Osteoblast (primary cell): ENCODE measurements around the gene TROAP. TPM values are rescaled to one million over a fixed set of nuclear protein-coding genes. Genes with fewer than 3 reads are reported as not detected.

Experiments used
- DNase-seq: peaks from one replicate; pipeline ENCODE4 v3.0.0; 2011; ENCODE audit warnings: low spot score, mixed read lengths; ENCODE audit not compliant: insufficient read length; ENCODE audit errors: missing footprints
- H2AFZ ChIP-seq: 2 replicates; pipeline ENCODE4 v1.6.0; 2011; ENCODE audit warnings: mild to moderate bottlenecking, low read length
- H3K27ac ChIP-seq: 2 replicates; pipeline ENCODE4 v1.5.1; 2011; ENCODE audit warnings: mild to moderate bottlenecking, low read depth, low read length, moderate library complexity
- H3K27me3 ChIP-seq: 2 replicates; pipeline ENCODE4 v1.6.0; 2012; ENCODE audit warnings: mild to moderate bottlenecking, control low read depth, inconsistent platforms, low read length, moderate library complexity; ENCODE audit not compliant: insufficient read depth
- H3K36me3 ChIP-seq: 2 replicates; pipeline ENCODE4 v1.5.1; 2011; ENCODE audit warnings: mild to moderate bottlenecking, low read length, control low read depth, moderate library complexity; ENCODE audit not compliant: insufficient read depth
- H3K4me1 ChIP-seq: 2 replicates; pipeline ENCODE4 v1.5.1; 2011; ENCODE audit warnings: mild to moderate bottlenecking, low read length, control low read depth, moderate library complexity; ENCODE audit not compliant: insufficient read depth
- H3K4me2 ChIP-seq: 2 replicates; pipeline ENCODE4 v1.6.0; 2011; ENCODE audit warnings: mild to moderate bottlenecking, low read length; ENCODE audit not compliant: insufficient read depth
- H3K4me3 ChIP-seq: fragments of 200-600 bp; sonication (generic); 3 replicates; pipeline ENCODE4 v1.5.1; 2012; ENCODE audit warnings: mild to moderate bottlenecking, low read length, inconsistent platforms; ENCODE audit not compliant: insufficient read depth
- H3K79me2 ChIP-seq: 2 replicates; pipeline ENCODE4 v1.6.0; 2012; ENCODE audit warnings: mild to moderate bottlenecking, low read length, control low read depth, inconsistent platforms; ENCODE audit not compliant: insufficient read depth
- H3K9me3 ChIP-seq: 2 replicates; pipeline ENCODE4 v1.5.1; 2011; ENCODE audit warnings: low read depth, low read length, control low read depth
- H4K20me1 ChIP-seq: 2 replicates; pipeline ENCODE4 v1.6.0; 2012; ENCODE audit warnings: mild to moderate bottlenecking, low read length, control low read depth; ENCODE audit not compliant: insufficient read depth
- CTCF ChIP-seq: IDR thresholded peaks from 2 replicates; pipeline ENCODE4 v1.5.1; 2011; ENCODE audit warnings: mild to moderate bottlenecking, low read depth, low read length, moderate library complexity; ENCODE audit errors: extremely low read depth
- total RNA-seq: library from RNA; depleted of rRNA; stranded (reverse); fragments of >200 nt; gene quantifications from 2 replicates; pipeline ENCODE4 v1.2.3, GENCODE V29; 2012

TROAP gene
- total RNA-seq, 1 donor, result 2.5 TPM

DNA sequence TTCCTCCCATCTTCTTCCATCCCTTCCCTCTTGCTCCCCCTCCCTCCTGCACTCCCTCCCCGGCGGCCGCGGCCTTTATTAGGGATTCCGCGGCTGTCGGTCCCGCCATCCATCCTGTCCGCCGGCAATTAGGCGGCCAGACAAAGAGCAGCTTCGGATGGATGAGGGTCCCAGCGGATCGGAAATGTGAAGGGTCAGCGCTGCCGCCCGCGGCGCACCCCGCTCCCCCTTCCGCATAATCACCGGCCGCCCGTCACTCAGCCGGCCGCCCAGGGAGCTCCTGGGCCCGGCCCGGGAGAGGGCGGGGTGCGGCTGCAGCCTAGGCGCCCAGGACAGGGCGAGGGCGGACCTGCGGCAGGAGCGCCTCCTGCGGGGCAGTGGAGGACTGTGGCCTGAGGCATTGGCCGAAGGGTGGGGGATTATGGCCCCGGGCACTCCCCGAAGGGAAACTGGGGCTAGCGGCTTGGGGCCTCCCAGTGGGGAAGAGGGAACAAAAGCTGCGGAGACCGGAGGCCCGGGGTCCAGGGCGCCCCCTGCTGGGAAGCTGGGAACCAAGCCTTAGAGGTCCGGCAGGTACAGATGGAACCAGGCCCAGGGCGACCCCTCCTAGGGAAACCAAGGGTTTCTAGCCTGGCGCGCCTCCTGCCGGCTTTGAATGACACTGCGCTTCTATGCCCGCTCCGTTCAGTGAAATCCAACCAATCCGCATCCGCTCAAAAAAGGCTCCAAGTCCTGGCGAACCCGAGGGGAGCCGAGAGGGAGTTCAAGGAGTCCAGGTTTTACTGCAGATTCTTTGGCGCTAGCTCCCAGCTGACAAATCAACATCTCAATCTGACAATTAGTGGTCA lies 19.2 kb downstream of the TROAP start:
- Histone ChIP-seq H3K4me2 (peak overlapping the region; percentile 91), H3K4me3 (peak overlapping the region; percentile 69), H3K36me3 (no peaks in the 10 kb centered on the region), H3K4me1 (peaks cover 31% of the 10 kb centered on the region), H4K20me1 (no peaks in the 10 kb centered on the region), H2AFZ (peak overlapping the region; percentile 57), H3K27me3 (peaks cover 77% of the 10 kb centered on the region), H3K27ac (no peak overlapping the region), H3K9me3 (no peaks in the 10 kb centered on the region), H3K79me2 (no peaks in the 10 kb centered on the region)
- peak; percentile 97 for DNase-seq
- TF ChIP-seq CTCF, result peak; percentile 83

DNA sequence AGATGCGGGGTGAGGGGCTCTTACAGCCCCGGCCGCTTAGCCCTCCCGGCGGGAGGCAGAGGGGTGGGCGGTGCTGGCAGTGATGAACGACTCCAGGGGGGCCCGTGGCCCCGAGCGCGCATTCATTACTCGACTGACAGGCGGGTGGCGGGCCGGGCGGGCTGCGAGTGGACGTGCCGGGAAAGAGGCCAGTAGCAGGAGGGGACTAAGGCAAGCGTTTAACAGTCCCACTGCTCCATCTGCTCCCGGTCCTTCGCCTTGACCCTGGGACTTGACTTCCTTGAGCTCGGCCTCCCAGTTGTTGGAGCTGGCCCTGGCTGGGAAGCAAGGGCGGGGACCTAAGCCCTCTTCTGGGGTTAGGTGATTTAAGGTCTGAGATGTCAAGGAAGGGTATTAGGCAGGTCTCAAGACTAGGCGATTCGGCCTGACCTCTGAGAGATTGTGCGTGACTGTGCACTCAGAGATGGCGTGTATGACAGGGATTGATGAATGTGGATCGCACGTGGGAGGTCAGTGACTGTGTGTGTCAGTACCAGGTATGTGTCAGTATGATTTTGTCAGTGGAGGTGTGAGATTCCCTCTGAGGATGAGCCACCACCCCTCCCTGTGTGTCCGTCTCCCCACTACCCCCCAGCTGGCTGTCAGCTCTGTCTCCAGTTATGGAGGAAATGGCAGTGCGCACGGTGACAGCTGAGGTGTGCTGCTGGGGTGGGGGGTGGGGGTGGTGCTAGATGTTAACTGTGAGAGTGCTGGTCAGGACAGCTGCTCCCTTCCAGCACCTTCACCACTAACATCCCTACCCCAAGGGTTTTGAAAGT lies 20.1 kb downstream of the TROAP start:
- Histone ChIP-seq H3K36me3 (no peaks in the 10 kb centered on the region), H4K20me1 (no peaks in the 10 kb centered on the region), H3K9me3 (no peaks in the 10 kb centered on the region), H3K27ac (no peak overlapping the region), H3K27me3 (peaks cover 72% of the 10 kb centered on the region), H2AFZ (peak overlapping the region; percentile 57), H3K4me1 (peaks cover 36% of the 10 kb centered on the region), H3K4me3 (peak overlapping the region; percentile 69), H3K4me2 (peak overlapping the region; percentile 91), H3K79me2 (no peaks in the 10 kb centered on the region)
- peak; percentile 93 for DNase-seq
- TF ChIP-seq CTCF, result no peak

DNA sequence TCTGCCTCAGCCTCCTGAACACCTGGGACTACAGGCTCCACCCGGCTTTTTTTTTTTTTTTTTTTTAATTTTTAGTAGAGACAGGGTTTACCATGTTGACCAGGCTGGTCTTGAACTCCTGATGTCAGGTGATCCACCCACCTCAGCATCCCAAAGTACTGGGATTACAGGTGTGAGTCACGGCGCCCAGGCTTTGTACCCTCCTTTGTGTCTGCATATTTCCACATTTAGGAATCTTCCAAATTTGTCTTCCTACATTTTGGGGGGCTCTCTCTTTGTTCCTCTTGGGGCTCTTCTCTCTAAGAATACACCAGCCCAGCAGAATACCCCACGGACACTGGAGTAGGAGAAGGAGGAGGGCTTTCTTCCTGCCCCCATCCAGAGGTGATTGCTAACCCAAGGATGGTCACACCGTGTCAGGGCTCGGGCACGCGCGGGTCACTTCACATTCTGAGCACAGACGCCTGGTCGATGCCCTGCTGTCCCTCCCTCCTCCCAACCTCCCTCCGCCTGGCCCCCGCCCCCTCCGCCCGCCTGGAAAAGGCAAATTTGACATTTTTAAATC lies 21.5 kb downstream of the TROAP start:
- Histone ChIP-seq H3K4me3 (no peak overlapping the region), H3K4me2 (no peak overlapping the region), H3K27ac (no peak overlapping the region)

More for the DNA sequence above, 21.5 kb downstream of the TROAP start:
- H3K27me3 ChIP-seq, result peaks cover 67% of the 10 kb centered on the region
- TF ChIP-seq CTCF, result no peak
- no peaks in the 10 kb centered on the region for H4K20me1 ChIP-seq
- H3K9me3 ChIP-seq, result no peaks in the 10 kb centered on the region
- no peak overlapping the region for H2AFZ ChIP-seq
- no peaks in the 10 kb centered on the region for H3K36me3 ChIP-seq
- H3K79me2 ChIP-seq, result no peaks in the 10 kb centered on the region
- peaks cover 36% of the 10 kb centered on the region for H3K4me1 ChIP-seq
- DNase-seq, result no peak
